ENCODE measurements around the gene PYGL.

DNA sequence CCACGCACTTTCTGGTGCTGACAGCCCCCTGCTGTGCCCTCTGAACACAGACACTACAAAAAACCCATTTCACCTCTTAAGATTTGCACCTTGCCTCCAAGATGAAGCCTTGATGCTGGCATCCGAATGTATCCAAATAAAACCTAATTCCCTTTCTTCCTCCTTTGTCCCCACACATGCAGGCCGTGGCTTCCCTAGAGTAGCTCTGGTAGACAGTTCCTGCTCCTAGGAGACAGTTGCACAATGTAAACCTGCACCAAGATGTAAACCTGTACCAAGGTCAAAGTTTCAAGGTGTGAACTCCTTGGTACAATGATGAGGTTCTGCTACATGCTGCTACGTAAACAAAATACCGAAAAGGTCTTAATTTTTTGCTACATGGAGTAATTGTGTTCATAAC lies 73.1 kb downstream of the PYGL start:
- TF ChIP-seq CTCF (conservative IDR thresholded peaks at IDR 0.05): no peak
- no peak for TF ChIP-seq EZH2 (IDR thresholded peaks at IDR 0.05; ENCODE audit: low read depth)

Measured in PC-9 (cell line).